WTC11 (cell line): ENCODE data around the gene FOXA1.

ENCODE experiments used
- CREM ChIP-seq: sonication (generic); formaldehyde crosslinking; IDR thresholded peaks from 2 replicates; pipeline ENCODE4 v1.8.1; 2022; ENCODE audit warnings: mild to moderate bottlenecking, missing genetic modification reagents, moderate library complexity
- CTCF ChIP-seq: fragments of 200-600 bp; IDR thresholded peaks from 2 replicates; pipeline ENCODE4 v1.8.0; 2022; ENCODE audit warnings: antibody characterized with exemption
- IRF2 ChIP-seq: sonication (generic); formaldehyde crosslinking; IDR thresholded peaks from 2 replicates; pipeline ENCODE4 v1.8.0; 2022; ENCODE audit warnings: low read depth, missing genetic modification reagents, borderline replicate concordance
- MAX ChIP-seq: sonication (generic); formaldehyde crosslinking; IDR thresholded peaks from 2 replicates; pipeline ENCODE4 v1.8.0; 2022; ENCODE audit warnings: mild to moderate bottlenecking, missing genetic modification reagents
- NFYB ChIP-seq: sonication (generic); formaldehyde crosslinking; conservative IDR thresholded peaks from 2 replicates; pipeline ENCODE4 v1.8.0; 2022; ENCODE audit warnings: low read depth, missing genetic modification reagents
- TEAD4 ChIP-seq: sonication (generic); formaldehyde crosslinking; IDR thresholded peaks from 2 replicates; pipeline ENCODE4 v1.8.0; 2022; ENCODE audit warnings: mild to moderate bottlenecking, missing genetic modification reagents
- ZBTB43 ChIP-seq: sonication (generic); formaldehyde crosslinking; IDR thresholded peaks from 2 replicates; pipeline ENCODE4 v1.8.1; 2023; ENCODE audit warnings: mild to moderate bottlenecking, missing genetic modification reagents
- ZNF121 ChIP-seq: sonication (generic); formaldehyde crosslinking; IDR thresholded peaks from 2 replicates; pipeline ENCODE4 v1.8.0; 2023; ENCODE audit warnings: missing genetic modification reagents
- ZNF416 ChIP-seq: fragments of 250-450 bp; sonication (Bioruptor Pico); IDR thresholded peaks from 2 replicates; pipeline ENCODE4 v1.9.0; 2021; ENCODE audit warnings: mild to moderate bottlenecking, inconsistent platforms
- ZNF423 ChIP-seq: fragments of 250-450 bp; sonication (Bioruptor Pico); IDR thresholded peaks from 2 replicates; pipeline ENCODE4 v2.1.2; 2022; ENCODE audit warnings: mild to moderate bottlenecking, moderate library complexity

DNA sequence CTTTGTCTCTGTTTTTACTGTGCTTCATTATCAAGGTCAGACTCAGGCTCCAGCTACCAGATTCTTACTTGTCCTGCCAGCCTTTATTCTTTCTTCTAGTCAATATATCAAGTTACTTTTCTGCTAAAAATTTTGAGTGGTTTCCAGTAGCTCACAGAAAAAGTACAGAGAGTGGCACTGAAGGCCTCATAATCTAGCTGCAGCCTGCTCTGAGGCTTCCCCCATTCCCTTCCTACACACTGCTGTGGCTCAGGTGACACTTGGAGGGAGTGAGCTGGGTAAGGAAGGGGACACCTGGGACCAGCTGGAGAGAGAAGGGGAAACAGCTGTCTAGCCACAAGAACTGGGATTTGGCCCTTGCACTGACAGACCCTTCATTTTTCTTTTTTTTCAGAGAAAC lies 25.8 kb upstream of the FOXA1 start:
- no peak for TF ChIP-seq CTCF
- TF ChIP-seq MAX (CRISPR knock-in tag), result no peak
- TF ChIP-seq ZBTB43, result no peak
- TF ChIP-seq IRF2 (CRISPR knock-in tag), result no peak
- no peak for TF ChIP-seq CREM
- no peak for TF ChIP-seq ZNF423 (CRISPR knock-in tag)
- TF ChIP-seq ZNF121, result no peak
- TF ChIP-seq NFYB (CRISPR knock-in tag), result no peak
- TF ChIP-seq TEAD4 (CRISPR knock-in tag), result no peak
- TF ChIP-seq ZNF416 (CRISPR knock-in tag), result no peak
